Transverse colon (tissue), 4 donors: ENCODE results near the gene CYP2A6. TPM values are rescaled to one million over a fixed set of nuclear protein-coding genes. Genes with fewer than 3 reads are reported as not detected.
"Not testable (repeated sequence)": the region's sequence is repeated elsewhere in the genome, so short reads cannot be mapped to it uniquely, and the experiment has no call there.

Source experiments
- DNase-seq: peaks from one replicate; pipeline ENCODE4 v3.0.0-alpha.2; 2019
- H3K27ac ChIP-seq, 4 donors: fragments of 200-600 bp; sonication (generic); 2 replicates each; pipeline ENCODE4 v1.5.1; 2016 to 2018; ENCODE audit warnings: inconsistent platforms in 4 of 4
- H3K27me3 ChIP-seq: fragments of 200-600 bp; sonication (generic); 2 replicates; pipeline ENCODE4 v1.5.1; 2017; ENCODE audit warnings: inconsistent platforms
- H3K36me3 ChIP-seq, 4 donors: fragments of 200-600 bp; sonication (generic); 2 replicates each; pipeline ENCODE4 v1.5.1; 2017 to 2019; ENCODE audit warnings: inconsistent platforms in 4 of 4
- H3K4me1 ChIP-seq, 4 donors: fragments of 200-600 bp; sonication (generic); 2 replicates each; pipeline ENCODE4 v1.5.1; 2017 to 2020; ENCODE audit warnings: inconsistent platforms in 4 of 4
- H3K4me3 ChIP-seq, 4 donors: fragments of 200-600 bp; sonication (generic); 1 replicate in 1 of 4; 2 replicates in 3 of 4; pipeline versions ENCODE4 v1.5.1 to v1.6.1; 2017 to 2019; ENCODE audit warnings: inconsistent platforms in 4 of 4
- H3K9me3 ChIP-seq, 2 donors: fragments of 200-600 bp; sonication (generic); 2 replicates each; pipeline ENCODE4 v1.5.1; 2017 to 2019; ENCODE audit warnings: inconsistent platforms in 2 of 2
- CTCF ChIP-seq, 5 experiments: fragments of 200-600 bp in 3 of 5; fragments of 450-650 bp in 2 of 5; sonication (generic) in 3 of 5; IDR thresholded peaks; 1 replicate in 2 of 5; 2 replicates in 3 of 5; pipeline ENCODE4 v1.5.1; 2016 to 2017; ENCODE audit warnings: antibody characterized with exemption in 5 of 5, inconsistent platforms in 3 of 5, mild to moderate bottlenecking in 2 of 5, moderate library complexity in 1 of 5
- EP300 ChIP-seq: sonication (generic); formaldehyde crosslinking; IDR thresholded peaks from one replicate; pipeline ENCODE4 v1.6.1; 2017; ENCODE audit warnings: antibody characterized with exemption, low read depth
- POLR2A ChIP-seq: fragments of 450-650 bp; IDR thresholded peaks from one replicate; pipeline ENCODE4 v1.6.1; 2016; ENCODE audit warnings: antibody characterized with exemption, mild to moderate bottlenecking, moderate library complexity
- POLR2AphosphoS5 ChIP-seq, 3 donors: sonication (generic); formaldehyde crosslinking; IDR thresholded peaks; one replicate each; pipeline ENCODE4 v1.6.1; 2016; ENCODE audit warnings: antibody characterized with exemption in 3 of 3
- WGBS, 2 donors: methylation state at CpG; one replicate each; pipeline ENCODE4 v1.1.5; 2018; ENCODE audit warnings: low coverage in 1 of 2; 5-methylcytosine and 5-hydroxymethylcytosine counted together
- in situ Hi-C, 4 donors: fragments of 200-750 bp; cut with MboI; loops; one replicate each; pipeline versions ENCODE4 v1.15.0 to v1.15.1; 2017; ENCODE audit warnings: low sequenced_read_pairs in 3 of 4, low pct_ligation_motif_present in 1 of 4, low pct_unique_long_range_greater_than_20kb in 1 of 4
- intact Hi-C: fragments of 100-400 bp; cut with DNase I; formaldehyde crosslinking; loops from one replicate; pipeline ENCODE4 v1.15.1; 2023; ENCODE audit warnings: low total_unique reads
- total RNA-seq, 4 donors: library from RNA; depleted of rRNA; stranded (reverse); fragments of >200 nt; gene quantifications; one replicate each; pipeline ENCODE4 v1.1.0, GENCODE V29; 2016

CYP2A6 gene
- total RNA-seq, 4 donors from 2014 or later = not detected

- Histone ChIP-seq H3K36me3 (no peaks in the 10 kb centered on the region), H3K27me3 (no peaks in the 10 kb centered on the region), H3K27ac (no peak overlapping the region), H3K4me1 (no peaks in the 10 kb centered on the region), H3K9me3 (no peaks in the 10 kb centered on the region), H3K4me3 (no peak overlapping the region)
- TF ChIP-seq CTCF (IDR thresholded peaks at IDR 0.05) = no peak
- TF ChIP-seq POLR2AphosphoS5 (IDR thresholded peaks at IDR 0.05) = no peak
- no peak for TF ChIP-seq POLR2A
- no peak for TF ChIP-seq EP300
- in situ Hi-C loops = no loop called here
- intact Hi-C loops = no loop called here
- DNase-seq = no peak
- WGBS, 2 donors = 87% methylated on average over 2 of the region's 2 CpGs; no CpG with 5 or more reads in 1 of the 2 donors
Observed at GRCh38 chr19:40872209-40872608, 22.0 kb upstream of the CYP2A6 start.

- H3K4me3 ChIP-seq = no peak overlapping the region
- intact Hi-C loops = no loop called here
- no peaks in the 10 kb centered on the region for H3K36me3 ChIP-seq
- H3K27ac ChIP-seq = no peak overlapping the region
- WGBS, 2 donors = 88% methylated on average over 7 of the region's 7 CpGs; no CpG with 5 or more reads in 1 of the 2 donors
- no peaks in the 10 kb centered on the region for H3K4me1 ChIP-seq
- DNase-seq = no peak
- in situ Hi-C loops = no loop called here
- H3K27me3 ChIP-seq = no peaks in the 10 kb centered on the region
- no peaks in the 10 kb centered on the region for H3K9me3 ChIP-seq
- TF ChIP-seq CTCF (IDR thresholded peaks at IDR 0.05) (no peak), EP300 (no peak), POLR2A (no peak), POLR2AphosphoS5 (IDR thresholded peaks at IDR 0.05) (no peak)
Observed at GRCh38 chr19:40867701-40868100, 17.5 kb upstream of the CYP2A6 start.

- DNase-seq, H3K36me3 ChIP-seq, intact Hi-C loops, H3K27me3 ChIP-seq, in situ Hi-C loops, H3K4me3 ChIP-seq, H3K4me1 ChIP-seq, H3K27ac ChIP-seq, H3K9me3 ChIP-seq: not testable (repeated sequence)
- 58% methylated on average over 9 of the region's 9 CpGs; no CpG with 5 or more reads in 1 of the 2 donors for WGBS, 2 donors
Observed at GRCh38 chr19:40864739-40865496, 14.7 kb upstream of the CYP2A6 start.

- TF ChIP-seq POLR2AphosphoS5 (IDR thresholded peaks at IDR 0.05) = no peak
- no peak for TF ChIP-seq POLR2A
- no peak for TF ChIP-seq CTCF (IDR thresholded peaks at IDR 0.05)
- TF ChIP-seq EP300 = no peak
- H3K27ac ChIP-seq = no peak overlapping the region
- no peaks in the 10 kb centered on the region for H3K9me3 ChIP-seq
- no peaks in the 10 kb centered on the region for H3K36me3 ChIP-seq
- in situ Hi-C loops = no loop called here
- H3K27me3 ChIP-seq = no peaks in the 10 kb centered on the region
- 75 to 86% methylated on average over 2 to 4 of the region's 4 CpGs for WGBS, 2 donors
- intact Hi-C loops = no loop called here
- no peak overlapping the region for H3K4me3 ChIP-seq
- H3K4me1 ChIP-seq = no peaks in the 10 kb centered on the region
- no peak for DNase-seq
Observed at GRCh38 chr19:40862785-40863184, 12.5 kb upstream of the CYP2A6 start.

- H3K9me3 ChIP-seq = no peaks in the 10 kb centered on the region
- TF ChIP-seq EP300 = no peak
- TF ChIP-seq POLR2AphosphoS5 (IDR thresholded peaks at IDR 0.05) = no peak
- no peak for TF ChIP-seq CTCF (IDR thresholded peaks at IDR 0.05)
- TF ChIP-seq POLR2A = no peak
- H3K4me1 ChIP-seq = no peaks in the 10 kb centered on the region
- no peaks in the 10 kb centered on the region for H3K36me3 ChIP-seq
- H3K27ac ChIP-seq = no peak overlapping the region
- intact Hi-C loops = no loop called here
- in situ Hi-C loops = no loop called here
- WGBS, 2 donors = 92% methylated on average over 3 of the region's 3 CpGs; no CpG with 5 or more reads in 1 of the 2 donors
- H3K4me3 ChIP-seq = no peak overlapping the region
- no peaks in the 10 kb centered on the region for H3K27me3 ChIP-seq
- DNase-seq = no peak
Observed at GRCh38 chr19:40862333-40862732, 12.1 kb upstream of the CYP2A6 start.
